HT1080 (cell line): ENCODE data around the gene NLGN2. TPM values are rescaled to one million over a fixed set of nuclear protein-coding genes. Genes with fewer than 3 reads are reported as not detected.

Experiments
- DNase-seq: peaks from one replicate; pipeline ENCODE4 v3.0.0-alpha.2; 2015; ENCODE audit warnings: low read depth
- total RNA-seq: library from RNA; depleted of rRNA; stranded (reverse); fragments of >200 nt; shearing (Covaris generic); gene quantifications from 2 replicates; pipeline ENCODE4 v1.2.3, GENCODE V29; 2014

The NLGN2 gene
- total RNA-seq, 1 experiment from 2014 or later, result 7.4 TPM

- peak; percentile 68 for DNase-seq
Measured at GRCh38 chr17:7436556-7437368, 29.1 kb downstream of the NLGN2 start.

GRCh38 chr17:7437369-7437863 is 29.8 kb downstream of the NLGN2 start:
- no peak for DNase-seq

DNA sequence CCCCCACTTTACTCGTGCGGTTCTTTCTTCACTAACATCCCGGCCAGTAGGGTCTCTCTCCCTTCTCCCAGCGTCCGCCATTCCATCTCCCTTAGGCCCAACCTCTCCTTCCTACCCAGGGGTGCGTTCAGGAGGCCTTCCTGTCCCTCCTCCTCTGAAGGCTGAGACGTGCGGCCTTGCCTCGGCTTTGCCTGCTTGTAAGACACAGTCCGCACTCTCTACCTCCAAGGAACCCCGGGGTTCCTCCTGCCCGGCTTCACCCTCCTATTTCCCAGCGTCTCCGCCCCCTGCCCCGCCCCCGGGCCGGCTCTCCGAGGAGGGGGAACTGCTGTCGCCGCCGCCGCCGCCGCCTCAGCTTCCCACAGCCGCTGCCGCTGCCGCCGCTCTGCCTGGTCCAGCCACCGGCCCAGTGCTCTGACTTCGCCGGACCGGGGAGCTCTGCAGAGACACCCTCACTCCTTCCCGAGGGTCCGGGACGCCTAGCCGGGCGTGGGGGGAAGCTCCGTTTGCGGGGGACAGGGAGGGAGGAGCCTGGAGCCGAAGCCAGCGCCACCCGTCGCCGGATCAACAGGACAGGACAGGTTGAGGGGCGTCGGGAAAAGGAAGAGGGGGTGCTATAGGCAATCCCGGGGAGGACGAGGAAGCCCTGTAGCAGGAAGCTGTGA is 30.4 kb downstream of the NLGN2 start:
- DNase-seq, result no peak

- no peak for DNase-seq
Measured at GRCh38 chr17:7438656-7439460, 31.2 kb downstream of the NLGN2 start.

GRCh38 chr17:7439462-7440112 is 31.9 kb downstream of the NLGN2 start, which contains the start of gene FGF11:
Gene FGF11, plus strand, starts transcription at chr17:7439512. Its CDS starts 109 bp downstream, at chr17:7439621.
- no peak for DNase-seq

GRCh38 chr17:7440113-7440833 is 32.6 kb downstream of the NLGN2 start:
- DNase-seq, result no peak

DNA sequence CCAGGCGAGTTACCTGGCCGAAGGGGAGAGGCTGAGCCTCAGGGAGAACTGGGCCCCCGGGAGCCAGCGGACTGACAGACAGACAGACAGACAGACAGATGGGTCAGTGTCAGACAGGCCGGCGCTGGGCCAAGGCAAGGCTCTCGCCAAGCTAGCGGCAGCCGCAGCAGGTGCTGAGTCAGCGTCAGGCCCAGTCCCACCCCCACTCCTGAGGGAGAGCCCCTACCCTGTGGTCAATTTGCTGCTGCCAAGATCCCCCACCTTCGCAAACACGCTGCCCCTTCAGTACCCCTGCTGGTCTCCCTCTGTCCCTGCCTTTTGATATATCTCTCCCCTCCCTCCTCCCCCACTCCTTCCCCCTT is 33.2 kb downstream of the NLGN2 start:
- DNase-seq, result peak; percentile 29

- DNase-seq, result no peak
Measured at GRCh38 chr17:7441266-7441665, 33.6 kb downstream of the NLGN2 start.

GRCh38 chr17:7442142-7442541 is 34.5 kb downstream of the NLGN2 start:
- DNase-seq, result no peak

DNA sequence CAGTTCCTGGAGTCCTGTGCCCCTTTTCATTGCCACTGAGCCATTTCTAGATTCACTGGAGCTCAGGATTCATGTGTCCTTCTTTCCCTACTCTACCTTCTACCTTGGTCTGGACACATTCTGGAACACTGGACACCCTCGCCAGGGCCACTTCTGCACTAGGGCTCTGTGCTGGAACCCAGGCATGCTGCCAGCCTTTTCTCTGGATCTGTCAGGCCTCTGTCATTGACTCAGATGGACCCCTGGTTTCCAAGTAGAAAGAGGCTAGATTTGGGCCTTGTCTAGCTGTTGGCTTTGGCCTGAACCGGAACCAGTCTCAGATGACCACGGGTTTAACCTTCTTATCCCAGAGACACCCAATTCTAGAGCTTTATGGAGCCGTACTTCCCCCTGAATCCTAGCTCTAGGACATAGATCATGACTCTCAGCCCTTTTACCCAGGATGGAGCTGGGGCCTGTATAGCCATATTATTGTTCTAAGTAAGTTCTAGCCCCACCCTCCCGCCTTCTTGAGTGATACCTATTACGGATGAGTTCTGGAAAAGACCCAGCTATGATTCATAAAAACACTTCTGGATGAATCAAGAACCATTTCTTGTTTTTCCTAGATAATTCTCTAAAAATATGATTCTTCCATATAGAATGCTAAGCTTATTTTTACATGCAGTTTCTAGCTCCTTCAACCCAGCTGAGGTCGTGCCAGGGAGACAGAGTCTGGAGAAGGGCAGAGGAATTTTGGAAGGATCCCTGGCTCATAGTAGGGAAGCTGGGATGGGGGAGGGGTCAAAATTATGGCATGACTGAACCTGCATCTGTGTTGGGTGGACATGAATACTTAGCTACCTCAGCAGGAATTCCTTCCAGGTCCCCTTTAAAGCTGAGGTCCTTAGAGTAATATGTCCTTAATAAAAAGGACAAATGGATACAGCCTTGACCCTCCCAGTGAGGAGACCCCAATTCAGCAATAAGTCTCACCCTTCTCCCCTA is 36.1 kb downstream of the NLGN2 start:
- DNase-seq, result no peak

DNA sequence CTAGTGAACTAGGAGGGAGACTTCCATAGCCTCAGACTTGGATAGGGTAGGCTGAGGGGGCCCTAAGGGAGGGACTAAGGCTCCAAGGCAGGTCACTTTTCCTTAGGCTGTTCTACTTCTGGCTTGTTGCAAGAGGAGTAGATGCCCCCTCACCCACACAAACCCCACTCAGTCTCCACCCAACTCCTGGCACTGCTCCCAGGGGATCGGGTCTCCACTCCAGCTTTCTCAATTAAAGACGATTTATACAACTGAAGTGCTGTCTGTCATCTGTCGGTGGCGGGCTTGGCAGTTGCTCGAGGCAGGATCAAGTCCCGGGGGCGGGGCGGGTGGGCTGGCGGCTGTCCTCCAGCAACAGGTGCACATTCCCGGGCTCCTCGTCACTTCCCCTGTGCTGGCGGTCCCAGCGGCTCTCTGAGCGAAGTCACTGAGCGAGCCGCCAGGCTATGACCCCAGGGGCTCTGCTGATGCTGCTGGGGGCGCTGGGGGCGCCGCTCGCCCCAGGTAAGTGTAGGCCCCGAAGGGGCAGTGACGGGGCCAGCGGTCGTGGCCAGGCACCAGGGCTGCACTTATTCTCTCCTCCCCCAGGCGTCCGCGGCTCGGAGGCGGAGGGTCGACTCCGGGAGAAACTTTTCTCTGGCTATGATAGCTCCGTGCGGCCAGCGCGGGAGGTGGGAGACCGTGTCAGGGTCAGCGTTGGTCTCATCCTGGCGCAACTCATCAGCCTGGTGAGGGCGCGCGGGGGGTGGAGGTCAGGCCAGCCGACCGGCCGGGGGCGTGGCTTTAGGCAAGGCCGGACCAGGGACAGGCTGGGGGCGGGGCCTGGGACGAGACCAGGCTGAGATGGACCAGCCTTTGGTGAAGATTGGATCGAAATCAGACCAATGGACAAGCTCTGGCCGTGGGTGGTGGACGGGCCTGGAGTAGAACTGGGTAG is 37.3 kb downstream of the NLGN2 start, which contains the start of gene CHRNB1:
TSS of gene CHRNB1 (plus strand) at position 380 of the 937 bp plus-strand sequence. CDS start at position 447, 67 bp downstream.
- no peak for DNase-seq

GRCh38 chr17:7445619-7445968 is 37.9 kb downstream of the NLGN2 start:
- DNase-seq, result no peak

GRCh38 chr17:7448461-7448860 is 40.8 kb downstream of the NLGN2 start:
- no peak for DNase-seq

GRCh38 chr17:7459961-7460545 is 52.4 kb downstream of the NLGN2 start:
- no peak for DNase-seq

GRCh38 chr17:7460850-7461660 is 53.4 kb downstream of the NLGN2 start:
- DNase-seq, result no peak

DNA sequence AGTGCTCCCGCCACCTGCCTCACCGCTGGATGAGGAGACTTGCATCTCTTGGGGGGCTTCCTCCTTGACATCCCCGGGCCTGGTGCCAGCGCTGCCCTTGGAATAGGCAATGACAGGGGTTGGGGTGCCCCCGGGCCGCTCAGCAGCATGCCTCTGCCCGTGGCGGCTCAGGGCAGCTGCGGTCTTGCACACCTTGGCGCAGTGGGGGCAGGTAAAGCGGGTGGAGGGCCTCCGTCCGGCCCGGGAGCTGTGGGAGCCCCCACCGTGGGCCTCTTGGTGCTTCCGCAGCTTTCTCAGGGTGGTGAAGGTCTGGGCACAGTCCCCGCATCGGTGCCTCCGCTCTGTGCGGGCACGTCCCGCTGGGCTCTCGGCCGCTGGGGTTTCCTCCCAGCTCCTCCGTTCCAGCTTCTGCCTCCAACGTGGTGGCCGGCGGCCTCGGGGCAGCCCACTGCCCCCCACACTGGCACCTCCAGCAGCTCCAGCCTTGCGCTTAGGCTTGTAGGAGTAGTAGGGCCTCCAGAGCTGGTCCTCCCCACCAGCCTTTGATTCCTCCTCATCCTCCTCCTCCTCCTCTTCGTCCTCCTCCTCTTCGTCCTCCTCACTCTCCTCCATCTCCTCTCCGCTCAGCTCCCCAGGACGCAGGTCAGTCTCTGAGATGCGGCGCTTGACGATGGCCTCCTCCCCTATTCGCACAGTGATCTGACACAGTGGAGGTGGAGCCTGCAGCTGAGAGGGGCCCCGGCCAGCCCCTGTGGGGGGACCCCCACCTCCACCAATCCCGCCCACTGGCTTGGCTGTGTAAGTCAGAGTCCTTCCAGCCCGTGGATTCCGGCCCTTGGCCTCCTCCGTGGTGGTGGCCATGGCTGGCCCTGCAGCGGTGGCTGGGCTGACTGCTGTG is 55.1 kb downstream of the NLGN2 start:
- no peak for DNase-seq
